Left kidney (tissue), 2 donors: Measurements from ENCODE around the gene GRK2. TPM values are rescaled to one million over a fixed set of nuclear protein-coding genes. Genes with fewer than 3 reads are reported as not detected.

Source experiments
- DNase-seq: peaks from one replicate; pipeline ENCODE4 v3.0.0-alpha.2; 2013
- polyA plus RNA-seq: library from polyadenylated mRNA; unstranded; fragments of 120-200 nt; gene quantifications from one replicate; pipeline ENCODE4 v1.2.1, GENCODE V29; 2013; ENCODE audit not compliant: insufficient read length

Gene GRK2
- polyA plus RNA-seq, 1 donor, result 52.4 TPM

DNA sequence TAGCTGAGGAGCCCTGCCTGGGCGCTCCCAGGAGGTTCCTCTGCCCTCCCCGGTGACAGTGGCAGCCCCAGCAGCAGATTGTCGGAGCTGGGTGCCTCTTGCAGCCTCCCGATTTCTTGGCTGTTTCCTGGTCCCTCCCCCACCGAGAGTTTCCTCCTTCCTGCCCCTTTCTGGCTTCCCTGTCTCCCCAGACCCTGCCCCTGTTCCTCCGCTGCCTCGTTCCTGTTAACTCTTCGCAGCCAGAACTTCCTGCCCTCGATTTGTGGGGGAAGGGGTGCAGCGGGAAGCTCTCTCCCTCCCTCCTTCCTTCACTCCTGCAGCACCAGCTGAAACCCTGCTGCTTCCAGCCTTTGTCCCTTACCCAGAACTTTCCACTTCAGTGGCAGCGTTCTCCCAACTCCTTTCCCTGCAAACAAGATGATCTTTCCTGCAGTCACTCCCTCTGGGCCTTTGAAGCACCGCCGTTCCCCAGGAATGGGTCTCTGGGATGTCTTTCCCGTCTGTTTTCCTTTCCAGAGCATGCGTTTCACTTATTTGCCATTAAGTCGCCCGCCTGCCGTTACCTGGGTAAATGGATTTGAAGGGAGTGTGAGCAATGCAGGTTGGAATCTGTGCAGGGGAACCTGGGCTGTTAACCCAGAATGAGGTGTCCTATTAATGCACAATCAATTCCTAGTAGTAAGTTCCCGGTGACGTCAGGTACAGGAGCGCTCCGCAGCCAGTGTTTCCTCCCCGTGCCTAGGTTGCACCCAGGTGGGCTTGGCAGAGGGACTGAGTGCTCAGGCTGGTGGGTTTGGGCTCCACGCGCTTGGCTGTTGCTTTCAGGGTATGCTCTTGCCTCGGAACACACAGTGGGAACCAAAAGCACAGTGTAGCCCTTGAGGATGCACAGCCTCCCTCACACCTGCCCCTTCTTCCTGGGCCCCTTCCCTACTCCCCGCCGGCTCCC is 4.3 kb downstream of the GRK2 start:
- no peak for DNase-seq

DNA sequence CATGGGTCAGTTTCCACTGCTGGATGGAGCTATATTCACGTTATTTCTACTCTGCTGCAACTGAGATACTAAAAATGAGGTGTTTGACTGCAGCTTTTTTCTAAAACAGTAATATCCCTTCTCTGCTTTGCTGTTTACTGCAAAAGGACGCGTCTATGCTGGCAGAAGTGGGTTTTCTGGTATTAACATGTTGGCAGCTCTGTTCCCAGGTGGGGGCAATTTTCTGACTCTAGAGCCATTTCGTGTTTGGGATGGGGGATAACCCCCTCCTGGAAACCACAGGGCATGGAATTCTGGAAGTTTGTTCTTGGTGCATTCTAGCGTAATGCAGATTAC is 4.9 kb downstream of the GRK2 start:
- no peak for DNase-seq

DNA sequence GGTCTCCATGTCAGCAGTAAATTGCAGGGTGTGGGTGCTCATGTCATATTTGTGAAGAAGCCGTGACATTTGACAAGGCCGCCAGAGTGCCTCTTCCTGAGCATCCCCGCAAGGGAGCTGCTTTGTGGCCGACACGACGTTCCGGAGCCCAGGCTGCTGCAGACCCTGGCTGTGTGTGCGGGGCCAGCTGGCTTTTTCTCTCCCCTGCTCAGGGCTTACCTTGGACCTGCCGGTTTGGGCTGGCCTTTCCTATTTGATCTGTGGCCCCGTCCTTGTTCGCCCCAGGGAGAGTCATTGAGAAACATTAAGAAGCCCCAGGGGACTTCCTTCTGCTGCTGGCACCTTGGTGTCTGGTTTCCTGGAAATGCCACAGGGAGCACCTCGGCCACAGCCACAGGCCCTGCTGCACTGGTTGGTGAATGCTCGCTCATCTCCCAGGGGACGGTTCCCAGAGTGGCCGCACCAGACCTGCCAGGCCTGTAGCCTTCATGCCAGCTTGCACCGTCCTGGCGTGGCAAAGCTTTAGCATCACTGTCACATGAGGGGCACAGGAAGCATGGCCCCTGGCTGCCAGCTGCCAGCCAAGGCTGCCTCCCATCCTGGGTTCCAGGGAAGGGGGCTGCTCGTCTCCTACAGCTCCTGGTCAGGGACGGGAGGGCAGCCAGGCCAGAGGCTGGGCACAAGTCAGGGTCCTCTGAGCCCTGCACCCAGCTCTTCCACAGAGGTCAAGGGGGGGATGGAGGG is 5.4 kb downstream of the GRK2 start:
- no peak for DNase-seq

DNA sequence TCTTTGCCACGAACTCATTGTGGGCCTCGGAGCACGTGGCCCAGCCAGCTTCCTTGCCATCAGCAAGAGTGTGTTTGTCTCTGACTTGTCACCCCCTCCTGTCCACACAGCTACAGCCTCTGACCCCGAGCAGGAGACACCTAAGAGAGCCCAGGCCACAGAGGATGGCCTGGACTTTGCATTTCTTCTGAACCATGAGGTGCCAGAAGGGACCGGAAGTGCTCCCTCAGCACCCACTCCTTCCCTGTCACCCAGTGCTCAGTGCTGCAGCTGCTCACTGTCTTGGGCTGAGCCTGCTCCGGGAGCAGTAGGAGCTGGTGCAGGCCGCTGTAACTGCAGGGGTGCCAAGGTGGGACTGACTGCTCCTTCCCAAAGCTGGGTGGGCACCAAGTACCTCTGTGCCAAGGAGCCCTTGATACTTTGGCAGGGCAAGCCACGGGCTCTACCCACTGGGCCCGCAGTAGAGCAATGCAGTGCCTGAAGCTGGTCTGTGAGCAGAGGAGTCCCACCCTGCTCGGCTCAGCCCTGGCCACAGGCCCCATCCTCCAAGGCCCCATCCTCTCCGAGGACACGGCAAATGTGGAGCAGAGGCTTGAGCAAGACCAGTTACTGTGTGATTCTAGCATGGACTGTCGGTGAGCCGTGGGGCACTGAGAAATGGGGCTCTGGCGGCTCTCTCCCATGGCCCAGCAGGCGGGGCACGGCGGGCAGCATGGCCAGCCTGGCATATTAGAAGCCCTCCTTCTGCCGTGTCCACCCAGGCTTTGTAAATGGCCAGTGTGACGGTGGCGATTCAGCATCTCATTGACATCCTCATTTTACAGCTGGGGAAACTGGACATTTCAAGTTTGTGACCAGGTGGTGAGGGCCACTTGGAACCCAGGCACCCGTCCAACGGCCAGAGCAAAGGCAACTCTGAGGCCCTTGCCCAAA is 6.3 kb downstream of the GRK2 start:
- DNase-seq, result no peak

DNA sequence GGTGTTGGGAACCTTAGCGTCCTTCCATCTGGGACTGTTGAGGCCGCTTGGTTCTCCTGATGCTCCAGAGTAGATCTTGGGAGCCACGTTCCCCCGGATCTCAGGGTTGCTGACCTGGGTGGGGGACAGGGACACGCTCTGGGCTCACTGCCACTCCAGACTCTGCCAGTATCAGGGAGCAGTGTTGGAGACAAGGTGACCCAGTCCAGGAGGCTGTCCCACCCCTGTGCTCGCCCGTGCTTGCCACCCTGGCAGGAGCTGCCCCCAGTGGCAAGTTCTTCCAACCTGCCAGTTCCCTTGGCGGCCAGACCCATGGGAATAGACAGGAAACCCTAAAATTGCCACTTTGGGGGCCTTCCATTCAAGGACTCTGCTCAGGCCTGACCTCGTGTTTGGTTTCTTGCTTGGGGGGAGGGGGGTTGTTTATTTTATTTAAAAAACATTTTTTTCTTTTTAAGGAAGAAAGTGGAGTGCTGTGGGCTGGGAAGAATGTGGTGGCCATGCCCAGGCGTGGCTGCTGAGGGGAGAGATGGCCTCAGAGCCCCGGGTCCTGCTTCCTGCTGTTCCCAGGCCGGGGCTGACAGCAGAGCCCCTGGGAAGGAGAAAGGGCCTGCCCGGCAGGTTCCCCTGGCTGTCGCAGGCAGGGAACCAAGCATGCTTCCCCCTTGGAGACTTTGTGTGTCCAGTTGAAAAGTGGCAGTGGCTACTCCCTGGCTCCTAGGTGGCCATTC is 7.2 kb downstream of the GRK2 start:
- DNase-seq, result no peak

DNA sequence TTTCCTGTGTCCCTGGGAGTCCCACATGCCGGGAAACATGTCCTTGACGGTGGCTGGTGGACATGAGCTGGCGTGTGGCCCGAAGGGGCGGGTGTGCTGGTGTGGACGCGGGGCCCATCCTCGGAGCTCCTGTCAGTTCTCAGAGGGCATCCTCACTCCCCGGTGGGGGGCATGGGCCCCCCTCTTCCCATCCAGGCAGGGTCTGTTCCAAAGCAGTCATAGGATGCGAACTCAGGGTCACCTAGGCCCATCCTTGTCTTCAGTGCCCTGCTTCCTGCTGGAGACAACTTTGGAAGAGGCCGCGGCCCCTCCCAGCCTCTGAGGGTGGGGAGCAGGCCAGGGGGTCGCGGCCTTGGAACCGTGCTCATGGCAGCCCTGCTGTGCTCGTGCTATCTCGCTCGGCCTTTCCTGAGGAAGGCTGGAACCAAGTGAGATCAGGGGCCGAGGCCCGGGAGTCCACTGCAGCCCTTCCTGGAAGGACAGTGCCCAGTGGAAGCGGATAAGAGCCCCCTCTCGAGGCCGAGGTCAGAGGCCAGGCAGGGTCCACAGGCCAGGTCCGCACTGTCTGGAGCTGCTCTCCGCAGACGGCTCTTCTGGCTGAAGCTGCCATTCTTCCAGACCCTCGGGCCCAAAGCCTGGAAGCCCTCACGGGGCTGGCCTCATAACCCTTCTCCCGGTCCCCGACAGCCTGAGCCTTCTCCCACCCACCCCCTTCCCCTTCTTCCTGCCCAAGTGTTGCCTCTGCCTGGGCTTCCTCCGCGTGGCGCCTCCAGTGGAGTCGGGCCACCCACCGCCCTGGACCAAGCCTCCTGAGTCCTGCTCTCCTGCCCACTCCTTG is 8.7 kb downstream of the GRK2 start:
- no peak for DNase-seq

DNA sequence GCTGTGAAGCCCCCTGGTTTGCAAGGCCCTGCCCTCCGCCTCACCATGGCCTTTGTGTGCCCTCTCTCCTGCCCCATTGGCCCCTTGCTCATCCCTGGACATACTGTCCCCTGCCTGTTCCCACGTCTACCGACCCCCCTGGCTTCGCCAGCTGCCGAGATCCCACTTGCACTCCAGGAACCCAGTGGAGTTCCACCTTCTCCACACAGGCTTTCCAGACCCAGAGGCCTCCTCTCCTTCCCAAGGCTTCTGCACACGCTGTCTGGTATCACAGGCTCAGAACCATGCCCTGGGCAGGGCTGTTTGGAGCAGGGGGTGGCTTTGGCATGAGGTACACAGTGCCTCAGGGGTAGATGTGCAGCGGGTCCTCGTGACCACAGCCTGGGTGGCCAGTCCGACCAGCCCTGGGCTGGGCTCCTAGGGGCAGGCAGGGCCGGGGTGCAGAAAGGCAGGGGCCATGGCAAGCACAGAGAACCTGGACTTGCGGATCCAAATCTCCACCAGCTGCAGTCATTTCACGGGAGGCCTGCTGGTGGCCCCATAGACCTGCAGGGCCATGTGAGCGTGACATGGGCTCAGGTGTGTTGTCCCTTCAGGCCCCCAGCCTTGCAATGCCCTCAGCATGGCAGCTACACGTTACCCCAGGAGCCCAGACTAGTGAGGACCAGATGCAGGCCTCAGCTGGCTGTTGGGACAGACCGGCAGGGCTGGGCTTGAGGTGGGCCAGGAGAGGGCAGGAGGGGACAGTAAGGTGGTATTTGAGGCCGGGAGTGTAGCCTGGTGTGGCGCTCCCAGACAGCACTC is 9.5 kb downstream of the GRK2 start:
- DNase-seq, result no peak

DNA sequence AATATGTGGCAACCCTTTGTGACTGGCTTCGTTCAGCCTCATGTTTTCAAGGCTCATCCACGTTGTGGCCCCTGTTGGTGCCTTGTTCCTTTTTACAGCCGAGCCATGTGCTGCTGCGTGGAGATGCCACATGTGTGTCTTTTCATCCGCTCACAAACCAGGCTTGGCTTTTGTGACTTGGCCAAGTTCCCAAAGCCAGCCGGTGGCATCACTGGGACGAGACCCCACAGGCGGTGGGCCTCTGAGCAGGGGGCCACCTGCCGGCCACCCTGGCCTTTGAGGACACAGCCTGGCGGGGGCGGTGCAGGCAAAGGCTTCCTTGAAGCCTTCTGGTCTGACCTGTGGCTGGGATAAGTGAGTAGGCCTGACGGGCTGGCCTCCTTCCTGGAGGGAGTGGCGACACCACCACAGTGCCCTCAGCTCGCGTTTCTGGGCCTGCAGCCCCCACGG is 10.5 kb downstream of the GRK2 start:
- no peak for DNase-seq

DNA sequence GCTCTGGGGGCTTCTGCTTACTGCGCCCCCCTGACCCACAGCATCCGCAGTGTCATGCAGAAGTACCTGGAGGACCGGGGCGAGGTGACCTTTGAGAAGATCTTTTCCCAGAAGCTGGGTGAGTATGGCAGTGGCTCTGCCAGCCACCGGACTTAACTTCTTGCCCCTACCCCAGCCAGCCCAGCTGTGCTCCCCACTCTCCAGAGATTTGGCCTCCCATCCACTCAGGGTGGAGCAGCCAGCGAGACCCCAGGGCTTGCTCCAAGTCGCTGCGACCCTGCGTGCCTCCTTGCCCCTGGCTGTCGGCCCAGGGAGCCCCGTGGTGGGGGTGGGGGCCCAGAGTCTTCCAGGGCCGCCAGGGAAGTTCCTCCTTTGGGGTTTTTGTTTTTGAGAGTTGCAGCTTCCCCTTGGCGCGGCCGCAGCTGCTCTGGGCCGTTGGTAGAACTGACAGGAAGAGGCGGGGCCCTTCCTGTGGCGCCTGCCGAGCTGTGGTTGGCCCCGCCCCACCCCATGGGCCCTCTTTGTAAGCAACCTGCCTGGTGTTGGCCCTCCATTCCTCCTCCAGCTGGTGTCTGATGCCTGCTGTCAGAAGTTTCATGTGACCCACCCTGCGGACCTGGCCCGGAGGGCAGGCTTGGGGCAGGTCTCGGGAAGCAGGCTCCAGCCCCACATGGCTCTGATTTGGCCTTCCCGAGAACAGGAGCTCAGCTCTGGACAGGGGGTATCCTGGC is 11.1 kb downstream of the GRK2 start:
- no peak for DNase-seq

DNA sequence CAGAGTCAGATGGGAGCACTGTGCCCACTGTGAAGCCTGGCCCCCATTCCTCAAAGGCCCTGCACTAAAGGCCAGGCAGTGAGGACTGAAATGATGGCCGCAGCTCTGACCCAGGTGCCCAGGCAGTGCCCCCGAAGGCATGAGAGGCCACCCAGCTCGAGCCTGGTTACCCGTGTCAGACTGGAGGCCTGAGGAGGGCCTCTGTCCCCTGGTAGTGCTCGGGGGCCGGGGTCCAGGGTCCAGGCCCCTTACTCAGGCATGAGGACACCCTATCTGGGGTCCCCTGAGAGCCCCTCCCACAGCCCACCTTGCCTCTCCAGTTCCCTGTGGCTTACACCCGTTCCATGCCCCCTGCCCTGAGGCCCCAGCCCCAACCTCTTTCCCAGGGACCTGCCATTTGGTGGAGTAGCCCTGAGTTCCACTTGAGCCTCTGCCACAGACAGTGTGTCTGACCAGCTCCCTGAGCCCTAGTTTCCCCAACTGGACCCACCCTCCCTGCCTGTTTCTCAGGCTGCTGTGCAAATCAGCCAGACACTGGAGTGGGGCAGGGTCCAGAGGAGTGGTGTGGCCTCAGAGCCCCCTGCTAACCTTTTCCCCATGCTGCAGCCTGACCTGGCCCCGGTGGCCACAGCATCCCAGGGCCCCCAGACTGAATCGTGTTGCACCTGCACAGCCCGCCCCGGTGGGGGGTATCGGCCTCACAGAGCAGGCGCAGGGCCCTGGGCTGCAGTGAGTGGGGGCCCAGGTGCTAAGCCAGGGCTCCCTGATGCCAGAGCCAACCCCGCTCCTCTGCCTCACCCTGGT is 12.1 kb downstream of the GRK2 start:
- DNase-seq, result no peak

DNA sequence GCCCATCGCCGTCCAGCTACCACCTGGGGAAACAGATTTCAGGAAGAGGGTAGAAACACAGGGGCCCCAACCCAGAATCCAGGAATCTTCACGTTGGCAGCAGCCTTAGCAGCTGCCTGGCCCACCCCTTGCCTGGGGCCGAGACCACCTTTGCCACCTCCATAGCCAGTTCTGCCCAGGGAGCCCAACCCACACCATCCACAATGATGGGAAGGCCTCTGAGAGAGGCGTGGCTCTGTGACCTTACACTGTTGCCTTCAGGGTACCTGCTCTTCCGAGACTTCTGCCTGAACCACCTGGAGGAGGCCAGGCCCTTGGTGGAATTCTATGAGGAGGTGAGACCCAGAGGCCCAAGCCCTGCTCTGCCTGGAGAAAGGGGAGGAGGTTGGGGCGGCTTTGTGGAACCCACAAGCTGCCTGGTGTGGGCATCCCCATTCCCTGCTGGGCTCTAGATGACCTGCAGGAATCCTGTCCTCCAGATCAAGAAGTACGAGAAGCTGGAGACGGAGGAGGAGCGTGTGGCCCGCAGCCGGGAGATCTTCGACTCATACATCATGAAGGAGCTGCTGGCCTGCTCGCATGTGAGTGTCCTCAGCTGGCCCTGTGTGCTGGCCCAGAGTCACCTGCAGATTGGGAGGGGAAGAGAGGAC is 12.8 kb downstream of the GRK2 start:
- DNase-seq, result no peak

DNA sequence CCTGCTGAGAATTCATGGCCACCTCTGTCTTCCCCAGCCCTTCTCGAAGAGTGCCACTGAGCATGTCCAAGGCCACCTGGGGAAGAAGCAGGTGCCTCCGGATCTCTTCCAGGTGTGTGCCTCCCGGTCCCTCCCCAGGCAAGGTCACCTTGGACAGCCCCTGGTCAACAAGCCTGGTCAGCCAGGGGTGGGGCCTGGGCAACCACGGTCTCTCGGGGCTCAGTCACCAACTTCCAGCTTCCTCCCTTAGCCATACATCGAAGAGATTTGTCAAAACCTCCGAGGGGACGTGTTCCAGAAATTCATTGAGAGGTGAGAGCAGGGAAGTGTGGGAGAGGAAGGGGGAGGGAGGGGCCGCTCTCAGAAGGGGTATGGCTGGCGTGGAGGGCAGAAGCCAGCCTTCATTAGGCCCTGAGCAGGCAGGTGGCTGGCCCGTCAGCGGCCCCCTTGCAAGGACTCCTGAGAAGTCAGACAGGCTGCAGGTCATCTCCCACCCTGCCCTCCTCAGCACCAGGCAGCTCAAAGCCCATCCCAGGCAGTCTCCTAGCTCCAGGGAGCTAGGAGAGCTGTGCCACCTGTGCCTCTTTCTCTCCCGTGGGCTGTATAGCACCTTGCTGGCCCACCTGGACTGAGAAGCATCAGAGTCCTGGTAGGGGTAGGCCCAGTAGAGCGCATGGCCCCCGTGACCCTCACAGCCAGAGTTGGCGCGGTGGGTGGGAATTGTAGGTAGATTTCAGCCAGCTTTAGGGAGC is 13.5 kb downstream of the GRK2 start:
- no peak for DNase-seq

DNA sequence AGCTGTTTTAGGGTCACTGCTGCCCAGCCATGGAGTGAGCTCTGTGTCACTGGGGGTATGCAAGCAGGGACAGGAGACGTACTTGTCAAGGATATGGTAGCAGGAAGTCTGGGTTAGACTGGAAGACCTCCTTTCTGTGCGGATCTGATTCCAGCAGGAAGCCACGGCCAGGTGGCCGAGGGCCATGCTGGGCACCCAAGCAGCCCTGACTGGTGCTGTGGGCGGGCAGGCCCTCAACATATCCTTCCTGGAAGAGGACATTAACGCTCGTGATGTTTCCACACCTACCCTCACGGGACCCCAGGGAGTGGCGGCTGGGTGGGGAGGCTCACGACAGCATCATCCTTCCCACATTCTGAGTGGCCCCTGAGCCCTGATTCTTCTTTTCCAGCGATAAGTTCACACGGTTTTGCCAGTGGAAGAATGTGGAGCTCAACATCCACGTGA is 14.1 kb downstream of the GRK2 start:
- DNase-seq, result no peak

DNA sequence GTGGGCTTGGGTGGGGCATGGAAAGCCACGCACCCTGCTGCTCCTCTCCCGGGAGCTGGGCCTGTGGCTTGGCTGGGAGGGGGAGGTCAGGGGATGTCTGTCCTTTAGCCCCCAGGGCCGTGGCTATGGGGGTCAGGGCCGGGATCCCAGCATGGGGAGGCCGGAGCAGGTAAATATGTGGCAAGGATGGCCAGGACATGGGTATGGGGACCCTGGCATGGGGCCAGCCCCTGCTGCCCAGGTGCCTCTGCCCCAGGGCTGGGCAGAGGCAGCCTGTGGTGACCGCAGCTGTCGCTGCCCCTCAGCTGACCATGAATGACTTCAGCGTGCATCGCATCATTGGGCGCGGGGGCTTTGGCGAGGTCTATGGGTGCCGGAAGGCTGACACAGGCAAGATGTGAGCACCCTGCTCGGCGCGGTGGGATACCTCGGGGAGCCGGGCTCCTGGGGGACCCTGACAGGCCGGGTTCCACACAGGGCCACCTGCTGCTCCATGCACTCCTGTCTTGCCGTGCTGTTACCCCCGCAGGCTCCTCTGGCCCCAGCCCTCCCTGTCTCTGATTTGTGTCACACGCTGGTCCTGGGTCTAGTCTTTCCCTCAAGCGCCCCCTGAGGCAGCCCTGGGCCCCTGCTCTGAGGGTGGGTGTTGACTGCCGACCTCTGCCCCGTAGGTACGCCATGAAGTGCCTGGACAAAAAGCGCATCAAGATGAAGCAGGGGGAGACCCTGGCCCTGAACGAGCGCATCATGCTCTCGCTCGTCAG is 14.7 kb downstream of the GRK2 start:
- DNase-seq, result no peak

DNA sequence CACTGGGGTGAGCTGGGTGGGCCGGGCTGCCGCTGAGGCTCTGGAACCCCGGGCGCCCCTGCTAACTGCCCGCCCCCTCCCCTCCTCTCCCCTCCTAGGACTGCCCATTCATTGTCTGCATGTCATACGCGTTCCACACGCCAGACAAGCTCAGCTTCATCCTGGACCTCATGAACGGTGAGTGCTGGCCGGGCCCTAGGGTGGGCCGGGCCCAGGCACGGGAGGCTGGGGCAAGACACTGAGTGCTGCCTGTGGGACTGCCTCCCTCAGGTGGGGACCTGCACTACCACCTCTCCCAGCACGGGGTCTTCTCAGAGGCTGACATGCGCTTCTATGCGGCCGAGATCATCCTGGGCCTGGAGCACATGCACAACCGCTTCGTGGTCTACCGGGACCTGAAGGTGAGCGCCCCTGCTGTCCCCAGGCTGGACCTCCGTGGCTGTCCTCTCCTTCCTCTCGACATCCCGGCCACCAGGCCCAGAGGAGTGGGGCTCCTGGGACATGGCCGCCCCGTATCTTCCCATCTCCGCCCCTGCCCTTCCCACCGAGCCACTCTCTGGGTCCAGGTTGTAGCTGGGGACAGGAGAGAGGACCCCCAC is 15.4 kb downstream of the GRK2 start:
- no peak for DNase-seq
